Stimulated activated CD4-positive, alpha-beta T cell treated with anti-CD3 and anti-CD28 coated beads, Interleukin-4, amount 100 ng/mL, for 1 hour (primary cell): Measurements from ENCODE around the gene HIBADH.
"Not testable (repeated sequence)": the region's sequence is repeated elsewhere in the genome, so short reads cannot be mapped to it uniquely, and the experiment has no call there.

ENCODE experiments used
- DNase-seq: peaks from one replicate; pipeline ENCODE4 v3.0.0-alpha.2; 2020

The HIBADH gene

GRCh38 chr7:27678617-27679260, 16.1 kb upstream of the HIBADH start:
- no peak for DNase-seq

- DNase-seq, result no peak
Observed at GRCh38 chr7:27677912-27678612, 15.4 kb upstream of the HIBADH start.

- DNase-seq, result not testable (repeated sequence)
Observed at GRCh38 chr7:27674126-27674525, 11.4 kb upstream of the HIBADH start.

DNA sequence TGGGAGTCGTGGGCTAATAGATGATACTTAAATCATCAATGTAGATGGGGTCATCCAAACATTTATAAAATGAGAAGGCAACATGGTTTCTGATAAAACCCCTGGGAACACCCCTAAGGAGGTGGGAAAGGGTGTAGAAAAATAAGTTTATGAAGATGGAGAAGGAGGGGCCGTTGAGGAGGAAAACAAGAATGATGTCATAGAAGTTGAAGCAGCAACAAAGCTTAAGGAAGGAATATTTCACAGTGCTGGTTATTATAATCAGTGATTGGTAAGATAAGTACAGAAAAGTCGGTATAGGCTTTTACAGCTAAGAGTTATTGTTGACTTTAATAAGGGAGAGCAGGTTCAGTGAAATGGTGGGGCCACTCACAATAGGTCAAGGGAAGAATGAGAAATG, 9.0 kb upstream of the HIBADH start:
- no peak for DNase-seq

DNA sequence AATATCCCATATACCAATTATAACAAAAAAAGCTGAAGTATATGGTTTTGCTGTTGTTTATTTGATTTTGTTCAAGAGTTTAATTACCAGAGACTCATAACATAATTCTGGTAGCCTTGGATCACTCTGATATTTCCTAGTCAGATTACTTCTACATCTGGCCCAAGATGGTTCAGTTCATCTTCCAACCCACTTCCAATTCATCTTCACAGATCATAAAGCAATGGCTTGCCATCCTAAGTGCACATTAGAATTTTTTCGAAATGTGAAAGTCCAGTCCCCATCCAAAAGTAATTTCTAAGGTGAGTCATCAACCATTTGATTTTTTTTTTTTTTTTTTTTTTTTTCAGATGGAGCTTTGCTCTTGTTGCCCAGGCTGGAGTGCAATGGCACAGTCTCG, 8.0 kb upstream of the HIBADH start:
- DNase-seq, result no peak

- no peak for DNase-seq
Observed at GRCh38 chr7:27670177-27670576, 7.5 kb upstream of the HIBADH start.

DNA sequence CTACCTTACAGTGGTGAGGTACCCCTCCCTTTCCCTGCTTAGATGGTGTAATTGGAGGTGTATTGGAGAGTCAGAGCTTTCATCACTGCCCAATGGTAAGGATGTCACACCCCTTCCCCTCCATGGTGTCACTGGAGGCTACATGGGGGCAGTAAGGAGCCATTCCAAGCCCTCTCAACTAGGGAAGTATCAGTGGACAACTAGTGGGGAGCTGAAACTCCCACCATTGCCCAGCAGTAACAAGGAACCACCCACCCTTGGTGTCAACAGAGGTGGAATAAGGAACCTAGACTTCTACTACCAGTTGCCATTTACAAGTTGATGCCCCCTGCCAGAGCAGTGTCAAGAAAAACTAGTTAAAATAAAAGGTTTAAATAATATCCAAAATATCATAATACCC, 2.8 kb upstream of the HIBADH start:
- DNase-seq, result no peak

DNA sequence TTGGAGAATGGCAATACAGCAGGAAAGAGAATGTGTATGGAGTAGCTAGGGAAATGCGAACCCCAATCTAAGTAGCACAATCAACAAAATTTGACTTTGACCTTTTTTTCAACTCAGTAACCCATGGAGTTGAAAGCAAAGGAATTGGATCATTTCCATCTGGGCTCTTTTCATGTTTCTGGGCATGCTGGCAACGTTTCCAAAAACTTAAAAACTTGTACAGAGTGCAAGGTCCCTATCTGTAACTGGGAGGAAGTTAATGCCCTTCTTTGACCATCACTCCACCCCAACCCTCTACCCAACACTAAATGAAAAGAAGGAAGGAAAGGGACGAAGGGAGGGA, 1.3 kb upstream of the HIBADH start:
- DNase-seq, result no peak

DNA sequence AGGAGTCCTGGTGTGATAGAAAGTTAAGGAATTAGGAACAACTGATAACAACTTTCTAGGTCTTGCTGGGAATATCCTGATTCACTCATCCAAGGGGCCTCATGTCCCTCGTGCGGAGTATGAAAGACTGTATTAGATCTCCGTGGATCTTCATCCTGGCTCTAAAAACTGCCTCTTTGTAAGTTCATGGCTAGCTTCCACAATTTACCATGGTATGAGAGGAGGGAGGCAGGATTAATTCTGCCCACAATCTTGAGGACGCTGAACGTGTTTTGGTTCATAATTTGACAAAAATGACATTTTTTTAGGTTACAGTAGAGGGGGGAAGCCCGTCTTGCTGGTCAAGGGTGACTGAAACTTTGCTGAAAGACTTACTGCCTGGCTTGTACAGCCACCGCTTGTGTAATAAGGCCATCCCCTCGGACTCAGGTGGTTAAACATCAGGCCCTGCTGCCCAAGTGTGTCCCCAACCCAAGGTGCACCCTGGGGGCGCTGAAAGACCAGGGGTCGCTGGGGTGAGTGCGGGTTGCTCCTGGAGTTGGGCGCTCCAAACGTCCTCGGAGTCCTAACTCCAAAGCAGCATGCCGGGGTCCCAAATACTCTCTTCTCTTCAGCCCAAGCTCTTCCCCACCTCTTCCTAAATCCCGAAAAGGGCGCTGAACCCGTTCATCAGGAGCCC, 733 bp downstream of the HIBADH start:
- DNase-seq, result peak; percentile 14

DNA sequence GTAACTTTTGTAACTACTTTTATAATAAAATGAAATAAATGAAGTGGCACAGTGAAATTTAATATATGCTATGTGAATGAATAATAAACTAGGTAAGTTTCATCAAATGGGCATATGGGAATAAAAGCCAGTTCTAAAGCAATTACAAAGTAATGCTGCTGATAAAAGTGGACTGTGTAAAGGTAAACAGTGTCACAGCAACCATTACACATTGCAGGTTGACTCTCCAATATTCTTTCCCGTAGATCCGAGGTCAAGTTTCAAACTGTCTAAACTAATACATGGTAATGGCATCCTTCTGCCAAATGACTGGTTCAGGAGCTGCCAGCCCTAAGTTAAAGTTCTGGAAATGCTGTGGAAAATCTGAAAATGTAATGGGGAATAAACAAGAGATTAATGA, 6.0 kb downstream of the HIBADH start:
- DNase-seq, result no peak

- DNase-seq, result no peak
Observed at GRCh38 chr7:27655184-27655583, 7.5 kb downstream of the HIBADH start.

DNA sequence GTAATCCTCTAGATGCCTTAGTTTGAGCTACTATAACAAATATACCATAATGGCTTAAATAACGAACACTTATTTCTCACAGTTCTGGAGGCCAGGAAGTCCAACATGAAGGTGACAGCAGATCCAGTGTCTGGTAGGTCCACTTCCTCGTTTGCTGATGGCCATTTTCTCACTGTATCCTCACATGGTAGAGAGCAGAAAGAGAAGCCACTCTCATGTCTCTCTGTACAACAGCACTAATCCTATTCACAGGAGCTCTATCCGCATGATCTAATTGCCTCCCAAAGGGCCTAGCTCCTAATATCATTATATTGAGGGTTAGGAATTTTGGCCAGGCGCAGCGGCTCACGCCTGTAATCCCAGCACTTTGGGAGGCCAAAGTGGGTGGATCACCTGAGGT, 10.2 kb downstream of the HIBADH start:
- DNase-seq, result no peak

DNA sequence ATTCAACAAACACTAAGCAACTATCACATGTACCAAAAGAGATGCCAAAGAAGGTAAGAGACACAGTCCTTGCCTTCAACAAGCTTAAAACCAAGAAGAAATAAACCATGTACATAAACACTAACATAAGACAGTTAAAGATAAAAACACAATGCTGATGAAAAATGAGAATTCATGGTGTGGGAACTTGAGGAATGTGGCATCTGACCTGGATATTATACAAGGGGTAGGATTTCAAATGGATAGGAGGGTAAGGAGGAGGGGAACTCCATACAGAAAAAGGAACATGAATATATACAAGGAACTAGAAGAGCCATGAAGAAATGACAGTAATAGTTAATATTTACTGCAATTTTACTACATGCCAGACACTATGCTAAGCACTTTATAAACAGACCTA, 11.0 kb downstream of the HIBADH start:
- DNase-seq, result no peak

DNA sequence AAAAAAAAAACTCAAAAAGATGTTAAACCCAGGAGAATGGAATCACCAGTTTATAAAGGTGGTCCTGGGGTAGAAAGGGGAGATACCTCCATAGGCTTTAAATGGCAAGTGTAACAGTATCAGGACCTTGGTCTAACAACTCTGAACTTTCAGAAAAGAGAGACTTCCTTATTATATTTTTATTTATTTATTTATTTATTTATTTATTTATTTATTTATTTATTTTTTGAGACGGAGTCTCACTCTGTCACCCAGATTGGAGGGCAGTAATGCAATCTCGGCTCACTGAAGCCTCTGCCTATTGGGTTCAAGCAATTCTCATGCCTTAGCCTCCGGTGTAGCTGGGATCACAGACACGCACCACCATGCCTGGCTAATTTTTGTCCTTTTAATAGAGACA, 12.4 kb downstream of the HIBADH start:
- no peak for DNase-seq

- DNase-seq, result no peak
Observed at GRCh38 chr7:27647489-27647888, 15.2 kb downstream of the HIBADH start.

GRCh38 chr7:27647046-27647445, 15.6 kb downstream of the HIBADH start:
- no peak for DNase-seq

GRCh38 chr7:27642271-27642670, 20.4 kb downstream of the HIBADH start:
- no peak for DNase-seq

GRCh38 chr7:27641581-27642230, 21.0 kb downstream of the HIBADH start:
- no peak for DNase-seq

DNA sequence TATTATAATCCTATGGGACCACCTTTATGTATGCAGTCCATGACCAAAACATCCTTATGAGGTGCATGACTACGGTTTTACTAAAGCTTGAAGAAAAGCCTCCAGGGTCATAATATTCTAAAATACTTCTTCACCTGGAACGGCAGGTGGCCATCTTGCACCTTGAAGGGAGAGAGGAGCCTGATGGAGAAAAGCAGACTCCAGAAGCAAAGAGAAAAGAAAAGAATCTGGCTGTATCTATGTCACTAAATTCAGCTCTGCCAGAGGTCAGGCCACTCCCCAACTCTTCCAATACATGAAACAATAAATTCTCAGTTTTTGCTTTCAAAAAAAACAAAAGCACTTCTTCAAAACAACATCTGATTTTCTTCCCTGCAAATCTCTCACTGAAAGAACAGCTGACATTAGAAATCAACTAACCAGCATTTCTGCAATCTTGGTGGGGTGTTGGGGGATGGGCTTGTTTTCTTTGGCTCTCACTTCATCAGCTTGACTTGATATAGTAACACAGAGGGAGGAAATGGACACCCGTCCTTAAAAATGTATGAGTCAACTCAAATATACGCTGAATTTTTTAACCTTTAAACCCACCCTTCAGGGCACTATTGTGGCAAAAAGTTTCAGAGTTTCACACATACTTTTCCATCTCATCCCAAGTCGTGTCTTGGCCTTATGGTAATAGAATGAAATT, 21.7 kb downstream of the HIBADH start:
- no peak for DNase-seq

DNA sequence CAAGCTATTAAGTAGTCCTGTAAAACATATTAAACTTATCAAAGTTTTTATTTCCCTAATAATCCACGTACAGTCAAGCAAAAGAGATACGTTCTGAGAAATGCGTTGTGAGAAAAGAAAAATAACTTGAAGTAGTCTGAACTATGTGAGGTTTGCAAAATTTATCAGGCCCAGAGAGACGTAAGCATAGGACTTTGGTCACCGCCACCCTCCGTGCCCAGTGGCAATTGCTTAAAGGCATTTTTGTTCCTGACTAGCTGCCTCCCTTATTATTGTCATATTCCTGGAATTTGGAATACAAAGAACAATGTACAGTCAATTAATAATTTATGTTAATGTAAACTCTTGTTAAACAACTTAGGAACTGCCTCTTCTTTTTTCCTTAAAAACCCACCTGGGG, 22.8 kb downstream of the HIBADH start:
- DNase-seq, result no peak

DNA sequence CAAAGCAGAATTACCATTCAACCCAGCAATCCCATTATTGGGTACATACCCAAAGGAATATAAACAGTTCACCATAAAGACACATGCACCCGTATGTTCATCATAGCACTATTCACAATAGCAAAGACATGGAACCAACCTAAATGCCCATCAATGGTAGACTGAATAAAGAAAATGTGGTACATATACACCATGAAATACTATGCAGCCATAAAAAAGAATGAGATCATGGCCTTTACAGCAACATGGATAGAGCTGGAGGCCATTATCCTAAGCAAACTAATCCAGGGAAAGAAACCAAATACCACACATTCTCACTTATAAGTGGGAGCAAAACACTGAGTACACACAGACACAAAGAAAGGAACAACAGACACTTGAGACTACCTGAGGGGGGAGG, 23.6 kb downstream of the HIBADH start:
- DNase-seq, result not testable (repeated sequence)

DNA sequence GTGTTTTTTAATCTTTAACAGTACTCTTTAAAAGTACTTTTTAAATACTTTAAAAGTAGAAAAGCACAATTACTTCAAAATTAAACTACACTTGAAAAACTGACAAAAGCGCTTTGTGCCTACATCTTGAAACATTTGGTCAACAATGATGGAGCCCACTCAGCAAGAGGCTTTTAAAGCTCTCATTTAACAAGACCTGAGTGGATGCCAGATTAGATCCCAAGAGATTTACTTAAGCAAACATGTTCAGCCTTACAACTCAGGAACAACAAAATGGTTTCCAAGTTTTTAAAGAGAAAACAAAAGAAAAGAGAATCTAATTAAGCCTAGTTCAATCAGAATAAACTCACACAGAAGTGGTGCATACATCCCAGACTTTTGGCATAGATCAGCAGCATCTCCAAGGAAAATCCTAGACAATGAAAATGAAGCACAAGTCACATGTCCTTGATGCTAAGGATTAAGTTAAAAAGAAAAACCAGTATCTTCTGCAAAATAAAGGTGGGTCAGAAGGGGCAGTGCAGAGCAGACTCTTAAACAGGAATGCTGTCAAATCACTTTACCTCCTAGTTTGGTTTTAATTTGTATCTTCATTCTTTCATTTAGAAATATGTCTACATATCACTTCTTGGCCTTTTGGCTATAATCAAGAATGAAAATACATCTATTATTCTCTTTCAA, 26.2 kb downstream of the HIBADH start:
- DNase-seq, result no peak

DNA sequence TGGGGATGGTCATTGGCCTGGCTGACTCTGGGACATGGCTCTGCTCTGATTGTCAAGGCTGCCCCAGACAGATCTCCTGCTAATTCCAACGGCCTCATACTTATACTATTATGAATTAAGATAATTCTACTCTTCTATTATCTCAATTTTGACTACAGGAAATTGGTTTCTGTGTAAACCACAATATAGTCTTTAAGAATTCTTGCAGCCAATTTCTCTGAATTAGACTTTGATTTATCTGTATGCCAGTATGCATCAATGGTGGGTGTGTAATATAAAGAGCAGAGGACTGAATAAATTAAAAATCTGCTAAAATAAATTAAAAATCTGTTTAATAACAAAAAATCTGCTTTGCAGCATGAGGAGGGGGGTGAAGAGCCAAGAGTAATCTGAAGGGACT, 27.0 kb downstream of the HIBADH start:
- DNase-seq, result no peak
